Thymus (tissue), 11 donors: ENCODE data around the gene C17orf67. TPM values are rescaled to one million over a fixed set of nuclear protein-coding genes. Genes with fewer than 3 reads are reported as not detected.

ENCODE experiments used
- DNase-seq, 9 donors: peaks; one replicate each; pipeline ENCODE4 v3.0.0-alpha.2; 2013; ENCODE audit warnings: low spot score in 9 of 9, low read depth in 6 of 9, missing footprints in 1 of 9
- H3K27ac ChIP-seq, 2 donors: one replicate each; pipeline ENCODE4 v1.5.1; 2013; ENCODE audit warnings: control low read depth in 1 of 2, low read depth in 1 of 2, low read length in 1 of 2, mild to moderate bottlenecking in 1 of 2, moderate library complexity in 1 of 2
- H3K27me3 ChIP-seq, 2 donors: one replicate each; pipeline ENCODE4 v1.5.1; 2013; ENCODE audit warnings: low read length in 1 of 2; ENCODE audit not compliant: control insufficient read depth in 2 of 2, insufficient read depth in 1 of 2
- H3K36me3 ChIP-seq, 2 donors: one replicate each; pipeline ENCODE4 v1.5.1; 2013; ENCODE audit warnings: low read length in 1 of 2, mild to moderate bottlenecking in 1 of 2, moderate library complexity in 1 of 2; ENCODE audit not compliant: control insufficient read depth in 2 of 2, insufficient read depth in 2 of 2
- H3K4me1 ChIP-seq, 2 donors: one replicate each; pipeline ENCODE4 v1.5.1; 2013; ENCODE audit warnings: low read length in 2 of 2; ENCODE audit not compliant: control insufficient read depth in 2 of 2, insufficient read depth in 2 of 2
- H3K4me3 ChIP-seq, 2 donors: one replicate each; pipeline ENCODE4 v1.5.1; 2013; ENCODE audit warnings: low read length in 2 of 2, control low read depth in 1 of 2, mild to moderate bottlenecking in 1 of 2
- H3K9me3 ChIP-seq, 2 donors: one replicate each; pipeline ENCODE4 v1.5.1; 2013; ENCODE audit warnings: low read length in 1 of 2, mild to moderate bottlenecking in 1 of 2; ENCODE audit not compliant: control insufficient read depth in 2 of 2, insufficient read depth in 1 of 2
- WGBS: extraction: QIAGEN DNeasy Blood & Tissue Kit; methylation state at CpG from one replicate; pipeline ENCODE4 v1.1.7; 2013; 5-methylcytosine and 5-hydroxymethylcytosine counted together
- polyA plus RNA-seq: library from polyadenylated mRNA; stranded (reverse); fragments of 200-250 nt; gene quantifications from one replicate; pipeline ENCODE4 v1.2.3, GENCODE V29; 2013
- total RNA-seq: library from RNA; stranded (reverse); fragments of 120-200 nt; gene quantifications from one replicate; pipeline ENCODE4 v1.2.4, GENCODE V29; 2013
- donor health status: healthy.

Gene C17orf67
- total and polyA plus RNA-seq, 2 donors: 8.0 to 14.0 TPM

- Histone ChIP-seq H3K4me3 (no peak overlapping the region), H3K27ac (no peak overlapping the region)
- 85% methylated on average over 3 of the region's 3 CpGs for WGBS
Measured at GRCh38 chr17:56838687-56839086, 5.0 kb upstream of the C17orf67 start.

GRCh38 chr17:56835264-56835585, 1.5 kb upstream of the C17orf67 start:
- peaks cover 22 to 28% of the 10 kb centered on the region in 2 donors for H3K4me1 ChIP-seq
- no peak overlapping the region for H3K27ac ChIP-seq
- H3K9me3 ChIP-seq: no peaks in the 10 kb centered on the region
- DNase-seq: peak in 1 of 9 donors; percentile 30
- peaks cover 8 to 11% of the 10 kb centered on the region in 2 donors for H3K36me3 ChIP-seq
- peak overlapping the region; percentile 82 to 89 for H3K4me3 ChIP-seq
- H3K27me3 ChIP-seq: no peaks in the 10 kb centered on the region
- WGBS: 86% methylated on average over 7 of the region's 7 CpGs

More at GRCh38 chr17:56838687-56839086, 5.0 kb upstream of the C17orf67 start:
- DNase-seq: no peak
- no peaks in the 10 kb centered on the region for H3K27me3 ChIP-seq
- no peaks in the 10 kb centered on the region for H3K9me3 ChIP-seq
- H3K36me3 ChIP-seq: peaks cover 9 to 21% of the 10 kb centered on the region in 2 donors
- peaks cover 11 to 14% of the 10 kb centered on the region in 2 donors for H3K4me1 ChIP-seq

- peak in 3 of 9 donors; percentile 62 to 77 (median 67) for DNase-seq
- H3K27ac ChIP-seq: peak overlapping the region; percentile 53 to 75
- 3% methylated on average over 81 of the region's 81 CpGs for WGBS
- H3K36me3 ChIP-seq: peaks cover 7% of the 10 kb centered on the region in 2 donors
- no peaks in the 10 kb centered on the region for H3K9me3 ChIP-seq
- no peaks in the 10 kb centered on the region for H3K27me3 ChIP-seq
- H3K4me1 ChIP-seq: peaks cover 22 to 28% of the 10 kb centered on the region in 2 donors
- H3K4me3 ChIP-seq: peak overlapping the region; percentile 82 to 89
Measured at GRCh38 chr17:56834380-56835263, 902 bp upstream of the C17orf67 start.

GRCh38 chr17:56833057-56833808, 487 bp downstream of the C17orf67 start:
- Histone ChIP-seq H3K4me3 (peak overlapping the region; percentile 81 to 89), H3K9me3 (no peaks in the 10 kb centered on the region), H3K4me1 (peaks cover 20 to 28% of the 10 kb centered on the region in 2 donors), H3K36me3 (peaks cover 4 to 7% of the 10 kb centered on the region in 2 donors), H3K27ac (peak overlapping the region; percentile 91 to 96), H3K27me3 (no peaks in the 10 kb centered on the region)
- under 1% methylated on average over 95 of the region's 95 CpGs for WGBS
- peak in 7 of 9 donors; percentile 50 to 89 (median 70) for DNase-seq

- no peaks in the 10 kb centered on the region for H3K9me3 ChIP-seq
- peak overlapping the region; percentile 81 to 89 for H3K4me3 ChIP-seq
- peaks cover 19 to 28% of the 10 kb centered on the region in 2 donors for H3K4me1 ChIP-seq
- H3K27me3 ChIP-seq: no peaks in the 10 kb centered on the region
- WGBS: 71% methylated on average over 4 of the region's 4 CpGs
- H3K36me3 ChIP-seq: peaks cover 3 to 10% of the 10 kb centered on the region in 2 donors
- no peak for DNase-seq
- peak overlapping the region in 1 of 2 donors; percentile 96 for H3K27ac ChIP-seq
Measured at GRCh38 chr17:56832446-56832845, 1.3 kb downstream of the C17orf67 start.

GRCh38 chr17:56831369-56832095, 2.2 kb downstream of the C17orf67 start:
- DNase-seq: no peak
- Histone ChIP-seq H3K4me1 (peaks cover 16 to 22% of the 10 kb centered on the region in 2 donors), H3K27ac (no peak overlapping the region), H3K9me3 (no peaks in the 10 kb centered on the region), H3K27me3 (no peaks in the 10 kb centered on the region), H3K4me3 (no peak overlapping the region), H3K36me3 (peaks cover 0 to 13% of the 10 kb centered on the region in 2 donors)
- 95% methylated on average over 16 of the region's 16 CpGs for WGBS

- WGBS: 97% methylated on average over 7 of the region's 7 CpGs
- Histone ChIP-seq H3K36me3 (peaks cover 0 to 13% of the 10 kb centered on the region in 2 donors), H3K4me1 (peaks cover 12 to 22% of the 10 kb centered on the region in 2 donors), H3K9me3 (no peaks in the 10 kb centered on the region), H3K4me3 (no peak overlapping the region), H3K27ac (no peak overlapping the region), H3K27me3 (no peaks in the 10 kb centered on the region)
- DNase-seq: no peak
Measured at GRCh38 chr17:56830726-56831368, 2.9 kb downstream of the C17orf67 start.

- Histone ChIP-seq H3K27me3 (no peaks in the 10 kb centered on the region), H3K36me3 (peaks cover 0 to 13% of the 10 kb centered on the region in 2 donors), H3K27ac (no peak overlapping the region), H3K4me1 (peaks cover 14 to 28% of the 10 kb centered on the region in 2 donors), H3K9me3 (peaks cover 0 to 4% of the 10 kb centered on the region in 2 donors), H3K4me3 (no peak overlapping the region)
- 98% methylated on average over 4 of the region's 4 CpGs for whole genome bisulfite sequencing
- DNase-seq: no peak
Measured at GRCh38 chr17:56826611-56827414, 6.9 kb downstream of the C17orf67 start.
